ENCODE results near the gene ANTXR1. TPM values are rescaled to one million over a fixed set of nuclear protein-coding genes. Genes with fewer than 3 reads are reported as not detected.

The ANTXR1 gene
- total RNA-seq, 1 experiment from 2014 or later = 25.7 TPM

GRCh38 chr2:69083235-69083748 lies 70.3 kb downstream of the ANTXR1 start:
- RAD21 ChIA-PET (ENCODE audit: low non-redundant PET in 1 of 2, low total read pairs in 2 of 2, uncharacterized antibody in 2 of 2, unreplicated experiment in 2 of 2) = no interaction called here
- no peak overlapping the region for H3K27ac ChIP-seq (ENCODE audit: low read depth, low read length)
- BruUV-seq (replicated peaks) = no TSS peak

DNA sequence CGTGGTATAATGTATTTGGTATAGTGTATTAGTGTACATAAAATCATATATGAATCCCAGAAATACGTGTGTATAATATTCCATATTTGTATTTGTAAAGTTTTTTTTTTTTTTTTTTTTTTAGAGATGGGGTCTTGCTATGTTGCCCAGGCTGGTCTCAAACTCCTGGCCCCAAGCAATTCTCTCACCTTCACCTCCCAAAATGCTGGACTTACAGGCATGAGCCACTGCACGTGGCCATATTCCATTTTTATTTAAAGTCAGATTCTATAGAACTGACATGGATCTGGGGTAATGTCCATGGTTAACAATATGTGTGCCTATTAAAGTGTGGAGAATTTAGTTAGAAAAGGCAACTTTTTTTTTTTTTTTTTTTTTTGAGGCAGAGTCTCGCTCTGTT lies 71.5 kb downstream of the ANTXR1 start:
- ChIA-PET CTCF (no interaction called here), POLR2A (no interaction called here), RAD21 (ENCODE audit: low non-redundant PET in 1 of 2, low total read pairs in 2 of 2, uncharacterized antibody in 2 of 2, unreplicated experiment in 2 of 2) (no interaction called here)
- 0 out of 4 replicates have a peak, but pooled peaks cover 0 to 3% of the 10 kb centered on the region in 2 experiments for H3K36me3 ChIP-seq (ENCODE audit: control insufficient read depth in 1 of 2, insufficient read depth in 2 of 2, low read length in 2 of 2)
- no peak for DNase-seq (ENCODE audit: low read depth, low spot score)
- no peak for ATAC-seq
- H3K4me2 ChIP-seq (ENCODE audit: low read length) = no peak overlapping the region
- no peak overlapping the region for H3K9ac ChIP-seq (ENCODE audit: low read length)
- H3K9me3 ChIP-seq (ENCODE audit: control insufficient read depth in 1 of 2, insufficient read depth in 1 of 2, low read depth in 1 of 2, low read length in 2 of 2) = no peaks in the 10 kb centered on the region
- no peak overlapping the region for H3K4me3 ChIP-seq (replicated peaks in 1 of 2; ENCODE audit: low read depth in 1 of 2, low read length in 2 of 2)
- no peak overlapping the region for H2AFZ ChIP-seq (ENCODE audit: low read depth, low read length, poor library complexity, severe bottlenecking)
- no peaks in the 10 kb centered on the region for H4K20me1 ChIP-seq (ENCODE audit: insufficient read depth)
- no peak overlapping the region for H3K27ac ChIP-seq (ENCODE audit: low read depth, low read length)
- no peaks in the 10 kb centered on the region for H3K27me3 ChIP-seq (ENCODE audit: insufficient read depth, low read length)
- TF ChIP-seq POLR2A (IDR thresholded peaks at IDR 0.05; ENCODE audit: borderline replicate concordance, extremely low read depth, insufficient read depth, insufficient read length) (no peak), ZFX (IDR thresholded peaks at IDR 0.05) (no peak), ELF1 (IDR thresholded peaks at IDR 0.05; ENCODE audit: borderline replicate concordance, low read depth) (no peak), SRF (IDR thresholded peaks at IDR 0.05; ENCODE audit: low read depth) (no peak), FOSL1 (IDR thresholded peaks at IDR 0.05; ENCODE audit: low read depth) (no peak), RAD21 (IDR thresholded peaks at IDR 0.05; ENCODE audit: low read depth) (no peak), CBX3 (IDR thresholded peaks at IDR 0.05; ENCODE audit: low read depth) (no peak), CEBPB (IDR thresholded peaks at IDR 0.05; ENCODE audit: low read depth) (no peak), POLR2AphosphoS5 (IDR thresholded peaks at IDR 0.05; ENCODE audit: low read depth, low read length) (no peak), EGR1 (IDR thresholded peaks at IDR 0.05; ENCODE audit: low read depth) (no peak), TCF7L2 (IDR thresholded peaks at IDR 0.05; ENCODE audit: borderline replicate concordance, extremely low read depth, insufficient read depth, insufficient read length) (no peak), ZNF274 (IDR thresholded peaks at IDR 0.05; ENCODE audit: low read depth, low read length) (no peak)
- intact Hi-C loops (cut with micrococcal nuclease) = no loop called here
- no TSS peak for BruUV-seq (replicated peaks)
- peaks cover 5 to 6% of the 10 kb centered on the region in 2 experiments; a peak in 2 of 4 replicates for H3K4me1 ChIP-seq (ENCODE audit: control insufficient read depth in 1 of 2, insufficient read depth in 2 of 2, low read length in 2 of 2)
- H3K79me2 ChIP-seq (ENCODE audit: insufficient read depth, low read length) = no peaks in the 10 kb centered on the region
- no peaks in the 10 kb centered on the region for H3K9me2 ChIP-seq (ENCODE audit: insufficient read depth)

More at GRCh38 chr2:69083235-69083748, 70.3 kb downstream of the ANTXR1 start:
- no peaks in the 10 kb centered on the region for H3K27me3 ChIP-seq (ENCODE audit: insufficient read depth, low read length)
- 0 out of 4 replicates have a peak, but pooled peaks cover 0 to 3% of the 10 kb centered on the region in 2 experiments for H3K36me3 ChIP-seq (ENCODE audit: control insufficient read depth in 1 of 2, insufficient read depth in 2 of 2, low read length in 2 of 2)
- no peak for ATAC-seq
- no peaks in the 10 kb centered on the region for H3K9me2 ChIP-seq (ENCODE audit: insufficient read depth)
- H3K9ac ChIP-seq (ENCODE audit: low read length) = no peak overlapping the region
- no peak overlapping the region for H3K4me2 ChIP-seq (ENCODE audit: low read length)
- intact Hi-C loops (cut with micrococcal nuclease) = no loop called here
- H3K4me1 ChIP-seq (ENCODE audit: control insufficient read depth in 1 of 2, insufficient read depth in 2 of 2, low read length in 2 of 2) = peaks cover 5 to 6% of the 10 kb centered on the region in 2 experiments; a peak in 2 of 4 replicates
- no peaks in the 10 kb centered on the region for H3K9me3 ChIP-seq (ENCODE audit: control insufficient read depth in 1 of 2, insufficient read depth in 1 of 2, low read depth in 1 of 2, low read length in 2 of 2)
- H4K20me1 ChIP-seq (ENCODE audit: insufficient read depth) = no peaks in the 10 kb centered on the region
- no peaks in the 10 kb centered on the region for H3K79me2 ChIP-seq (ENCODE audit: insufficient read depth, low read length)
- no peak overlapping the region for H3K4me3 ChIP-seq (replicated peaks in 1 of 2; ENCODE audit: low read depth in 1 of 2, low read length in 2 of 2)
- DNase-seq (ENCODE audit: low read depth, low spot score) = no peak
- POLR2A ChIA-PET = interaction anchor here (0.9 kb wide), 1 partner anchor 10 kb away, joined by 3 read pairs; no protein-coding TSS in a partner anchor
- CTCF ChIA-PET = no interaction called here
- no peak overlapping the region for H2AFZ ChIP-seq (ENCODE audit: low read depth, low read length, poor library complexity, severe bottlenecking)
- TF ChIP-seq, protein P1, sequence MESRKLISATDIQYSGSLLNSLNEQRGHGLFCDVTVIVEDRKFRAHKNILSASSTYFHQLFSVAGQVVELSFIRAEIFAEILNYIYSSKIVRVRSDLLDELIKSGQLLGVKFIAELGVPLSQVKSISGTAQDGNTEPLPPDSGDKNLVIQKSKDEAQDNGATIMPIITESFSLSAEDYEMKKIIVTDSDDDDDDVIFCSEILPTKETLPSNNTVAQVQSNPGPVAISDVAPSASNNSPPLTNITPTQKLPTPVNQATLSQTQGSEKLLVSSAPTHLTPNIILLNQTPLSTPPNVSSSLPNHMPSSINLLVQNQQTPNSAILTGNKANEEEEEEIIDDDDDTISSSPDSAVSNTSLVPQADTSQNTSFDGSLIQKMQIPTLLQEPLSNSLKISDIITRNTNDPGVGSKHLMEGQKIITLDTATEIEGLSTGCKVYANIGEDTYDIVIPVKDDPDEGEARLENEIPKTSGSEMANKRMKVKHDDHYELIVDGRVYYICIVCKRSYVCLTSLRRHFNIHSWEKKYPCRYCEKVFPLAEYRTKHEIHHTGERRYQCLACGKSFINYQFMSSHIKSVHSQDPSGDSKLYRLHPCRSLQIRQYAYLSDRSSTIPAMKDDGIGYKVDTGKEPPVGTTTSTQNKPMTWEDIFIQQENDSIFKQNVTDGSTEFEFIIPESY (IDR thresholded peaks at IDR 0.05; ENCODE audit: extremely low read depth, insufficient replicate concordance, low read length) = no peak
- TF ChIP-seq CEBPB (IDR thresholded peaks at IDR 0.05; ENCODE audit: low read depth) = peak; percentile 54; the same call in 1 of the 2 replicates

Data from HCT116 (cell line).